ENCODE data around the gene PILRA. TPM values are rescaled to one million over a fixed set of nuclear protein-coding genes. Genes with fewer than 3 reads are reported as not detected.
A peak's percentile ranks its signal among the peaks of the same experiment; 100 is the strongest.

The PILRA gene
- total RNA-seq, 4 donors from 2014 or later, result 1.3 to 8.5 (median 4.2) TPM

- Histone ChIP-seq H3K9me3 (no peaks in the 10 kb centered on the region), H3K4me3 (peak overlapping the region; percentile 96), H3K4me1 (peaks cover 55% of the 10 kb centered on the region), H3K36me3 (peaks cover 19% of the 10 kb centered on the region), H3K27me3 (no peaks in the 10 kb centered on the region), H3K27ac (peak overlapping the region; percentile 97)
- no peak for TF ChIP-seq CTCF (IDR thresholded peaks at IDR 0.05)
- TF ChIP-seq POLR2AphosphoS5 (IDR thresholded peaks at IDR 0.05), result no peak
- no peak for TF ChIP-seq POLR2A (IDR thresholded peaks at IDR 0.05)
- no peak for TF ChIP-seq EP300 (IDR thresholded peaks at IDR 0.05)
- peak in 1 of 2 donors; percentile 73 for DNase-seq (ENCODE audit: low spot score in 2 of 2)
- 34% methylated on average over 20 of the region's 31 CpGs for WGBS
Observed at GRCh38 chr7:100430493-100431285, 57.4 kb downstream of the PILRA start.

- no peaks in the 10 kb centered on the region for H3K9me3 ChIP-seq
- no peak overlapping the region for H3K27ac ChIP-seq
- no peaks in the 10 kb centered on the region for H3K27me3 ChIP-seq
- H3K4me3 ChIP-seq, result peak overlapping the region; percentile 96
- no peak for TF ChIP-seq POLR2A (IDR thresholded peaks at IDR 0.05)
- no peak for TF ChIP-seq POLR2AphosphoS5 (IDR thresholded peaks at IDR 0.05)
- TF ChIP-seq CTCF (IDR thresholded peaks at IDR 0.05), result no peak
- TF ChIP-seq EP300 (IDR thresholded peaks at IDR 0.05), result no peak
- 87% methylated on average over 16 of the region's 23 CpGs for WGBS
- H3K4me1 ChIP-seq, result peaks cover 55% of the 10 kb centered on the region
- no peak for DNase-seq (ENCODE audit: low spot score in 2 of 2)
- H3K36me3 ChIP-seq, result peaks cover 19% of the 10 kb centered on the region
Observed at GRCh38 chr7:100431286-100431735, 58.0 kb downstream of the PILRA start.

- H3K9me3 ChIP-seq, result no peaks in the 10 kb centered on the region
- H3K27me3 ChIP-seq, result no peaks in the 10 kb centered on the region
- H3K36me3 ChIP-seq, result peaks cover 19% of the 10 kb centered on the region
- DNase-seq (ENCODE audit: low spot score in 2 of 2), result no peak
- peak overlapping the region; percentile 6 for H3K27ac ChIP-seq
- TF ChIP-seq POLR2AphosphoS5 (IDR thresholded peaks at IDR 0.05) (no peak), POLR2A (IDR thresholded peaks at IDR 0.05) (no peak), EP300 (IDR thresholded peaks at IDR 0.05) (no peak), CTCF (IDR thresholded peaks at IDR 0.05) (no peak)
- H3K4me3 ChIP-seq, result no peak overlapping the region
- H3K4me1 ChIP-seq, result peaks cover 59% of the 10 kb centered on the region
- WGBS, result 90% methylated on average over 4 of the region's 4 CpGs
Observed at GRCh38 chr7:100432053-100432452, 58.8 kb downstream of the PILRA start.

- 76% methylated on average over 21 of the region's 21 CpGs for WGBS
- Histone ChIP-seq H3K4me1 (peaks cover 58% of the 10 kb centered on the region), H3K9me3 (no peaks in the 10 kb centered on the region), H3K27ac (peak overlapping the region; percentile 6), H3K36me3 (peaks cover 19% of the 10 kb centered on the region), H3K4me3 (no peak overlapping the region), H3K27me3 (no peaks in the 10 kb centered on the region)
- no peak for TF ChIP-seq EP300 (IDR thresholded peaks at IDR 0.05)
- no peak for TF ChIP-seq POLR2A (IDR thresholded peaks at IDR 0.05)
- no peak for TF ChIP-seq POLR2AphosphoS5 (IDR thresholded peaks at IDR 0.05)
- TF ChIP-seq CTCF (IDR thresholded peaks at IDR 0.05), result no peak
- DNase-seq (ENCODE audit: low spot score in 2 of 2), result no peak
Observed at GRCh38 chr7:100432621-100433275, 59.5 kb downstream of the PILRA start.

GRCh38 chr7:100433276-100433591 is 59.9 kb downstream of the PILRA start:
- Histone ChIP-seq H3K36me3 (peaks cover 19% of the 10 kb centered on the region), H3K9me3 (no peaks in the 10 kb centered on the region), H3K27ac (no peak overlapping the region), H3K4me1 (peaks cover 54% of the 10 kb centered on the region), H3K4me3 (no peak overlapping the region), H3K27me3 (no peaks in the 10 kb centered on the region)
- TF ChIP-seq POLR2AphosphoS5 (IDR thresholded peaks at IDR 0.05) (no peak), EP300 (IDR thresholded peaks at IDR 0.05) (no peak), CTCF (IDR thresholded peaks at IDR 0.05) (no peak), POLR2A (IDR thresholded peaks at IDR 0.05) (no peak)
- WGBS, result 86% methylated on average over 4 of the region's 4 CpGs
- no peak for DNase-seq (ENCODE audit: low spot score in 2 of 2)

Measured in suprapubic skin (tissue), 4 donors.